Adrenal gland (tissue), 12 donors: ENCODE measurements around the gene EFCAB12. TPM values are rescaled to one million over a fixed set of nuclear protein-coding genes. Genes with fewer than 3 reads are reported as not detected.

Source experiments
- DNase-seq, 7 donors: peaks; one replicate each; pipeline ENCODE4 v3.0.0-alpha.2; 2019 to 2020
- H3K27ac ChIP-seq, 5 donors: fragments of 200-600 bp; sonication (generic) in 4 of 5; 1 replicate in 3 of 5; 2 replicates in 2 of 5; pipeline versions ENCODE4 v1.5.1 to v1.8.0; 2016 to 2020; ENCODE audit warnings: mild to moderate bottlenecking in 1 of 5
- H3K27me3 ChIP-seq: fragments of 200-600 bp; 2 replicates; pipeline ENCODE4 v1.8.0; 2021
- H3K36me3 ChIP-seq, 2 donors: fragments of 200-600 bp; replicated peaks in 1 of 2; 1 replicate in 1 of 2; 2 replicates in 1 of 2; pipeline versions ENCODE4 v1.5.1 to v1.8.0; 2018 to 2022
- H3K4me1 ChIP-seq, 2 donors: fragments of 200-600 bp; replicated peaks in 1 of 2; 1 replicate in 1 of 2; 2 replicates in 1 of 2; pipeline versions ENCODE4 v1.5.1 to v1.8.0; 2018 to 2021
- H3K4me3 ChIP-seq, 4 donors: fragments of 200-600 bp; sonication (generic) in 3 of 4; one replicate each; pipeline ENCODE4 v1.5.1; 2016 to 2018
- H3K9me3 ChIP-seq, 3 donors: fragments of 200-600 bp; sonication (generic) in 1 of 3; replicated peaks in 1 of 3; 1 replicate in 2 of 3; 2 replicates in 1 of 3; pipeline versions ENCODE4 v1.5.1 to v1.8.0; 2016 to 2021
- POLR2A ChIP-seq, 2 donors: fragments of 450-650 bp; IDR thresholded peaks; one replicate each; pipeline ENCODE4 v1.6.1; 2017; ENCODE audit warnings: antibody characterized with exemption in 2 of 2, mild to moderate bottlenecking in 2 of 2, moderate library complexity in 1 of 2
- WGBS, 4 donors: extraction: QIAGEN DNeasy Blood & Tissue Kit in 2 of 4; methylation state at CpG; one replicate each; pipeline versions ENCODE4 v1.1.5 to v1.1.7; 2013 to 2017; 5-methylcytosine and 5-hydroxymethylcytosine counted together
- intact Hi-C, 2 donors: fragments of 100-400 bp; cut with DNase I; formaldehyde crosslinking; loops; one replicate each; pipeline versions ENCODE4 v1.14.1 to v1.15.0; 2022 to 2023
- polyA plus RNA-seq, 3 donors: library from polyadenylated mRNA; stranded (reverse); fragments of 200-250 nt in 2 of 3; fragments of 350-450 nt in 1 of 3; fragmentation: Illumina TruSeq in 1 of 3; extraction: RNeasy Lipid Tissue Mini Kit (QIAGEN cat#74804) in 1 of 3; gene quantifications; one replicate each; pipeline ENCODE4 v1.2.3, GENCODE V29; 2013 to 2014
- total RNA-seq, 9 donors: library from RNA; depleted of rRNA in 4 of 9; stranded (reverse); fragments of >200 nt in 4 of 9; fragments of 120-200 nt in 1 of 9; fragmentation: NEBNext Ultra II Directional in 1 of 9; extraction: Animal tissue kit (Norgen Biotek cat#: 25700) in 1 of 9; gene quantifications; one replicate each; pipeline versions ENCODE4 v1.1.0 to v1.2.4, GENCODE V29; 2013 to 2023
- TF ChIP-seq, protein P1 (sequence below), 6 experiments: fragments of 450-650 bp in 4 of 6; fragments of 200-600 bp in 2 of 6; sonication (generic) in 1 of 6; IDR thresholded peaks; 1 replicate in 5 of 6; 2 replicates in 1 of 6; pipeline versions ENCODE4 v1.5.1 to v1.8.0; 2016 to 2021; ENCODE audit warnings: antibody characterized with exemption in 6 of 6, mild to moderate bottlenecking in 2 of 6, moderate library complexity in 1 of 6
- donor health status: healthy with polysubstance abuse.
- donor health status: Bipolar disorder and iron deficiency.
- donor health status: DM: yes; HTN: yes; CAD: no.
- donor health status: DM: no; HTN: no; CAD: no.
- donor health status: DM: no; HTN: no; CAD: no.
- donor health status: DM: yes; HTN: yes; CAD: no.

Gene EFCAB12
- total and polyA plus RNA-seq, 12 donors, result 0.17 to 3.9 (median 0.41) TPM; not detected in 1

- TF ChIP-seq, protein P1, sequence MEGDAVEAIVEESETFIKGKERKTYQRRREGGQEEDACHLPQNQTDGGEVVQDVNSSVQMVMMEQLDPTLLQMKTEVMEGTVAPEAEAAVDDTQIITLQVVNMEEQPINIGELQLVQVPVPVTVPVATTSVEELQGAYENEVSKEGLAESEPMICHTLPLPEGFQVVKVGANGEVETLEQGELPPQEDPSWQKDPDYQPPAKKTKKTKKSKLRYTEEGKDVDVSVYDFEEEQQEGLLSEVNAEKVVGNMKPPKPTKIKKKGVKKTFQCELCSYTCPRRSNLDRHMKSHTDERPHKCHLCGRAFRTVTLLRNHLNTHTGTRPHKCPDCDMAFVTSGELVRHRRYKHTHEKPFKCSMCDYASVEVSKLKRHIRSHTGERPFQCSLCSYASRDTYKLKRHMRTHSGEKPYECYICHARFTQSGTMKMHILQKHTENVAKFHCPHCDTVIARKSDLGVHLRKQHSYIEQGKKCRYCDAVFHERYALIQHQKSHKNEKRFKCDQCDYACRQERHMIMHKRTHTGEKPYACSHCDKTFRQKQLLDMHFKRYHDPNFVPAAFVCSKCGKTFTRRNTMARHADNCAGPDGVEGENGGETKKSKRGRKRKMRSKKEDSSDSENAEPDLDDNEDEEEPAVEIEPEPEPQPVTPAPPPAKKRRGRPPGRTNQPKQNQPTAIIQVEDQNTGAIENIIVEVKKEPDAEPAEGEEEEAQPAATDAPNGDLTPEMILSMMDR (IDR thresholded peaks at IDR 0.05), result no peak
- no peak for TF ChIP-seq POLR2A (IDR thresholded peaks at IDR 0.05)
- DNase-seq, result peak in 1 of 7 donors; percentile 43
- Histone ChIP-seq H3K36me3 (peaks cover 0 to 7% of the 10 kb centered on the region in 2 donors), H3K9me3 (no peaks in the 10 kb centered on the region), H3K4me3 (no peak overlapping the region), H3K27ac (no peak overlapping the region), H3K27me3 (no peaks in the 10 kb centered on the region), H3K4me1 (peaks cover 7 to 16% of the 10 kb centered on the region in 2 donors)
- intact Hi-C loops, result no loop called here
- WGBS, 4 donors, result 46 to 66% (median 51%) methylated on average over 2 of the region's 2 CpGs
These were observed 2.8 kb downstream of the EFCAB12 start for GRCh38 chr3:129425619-129426018.

GRCh38 chr3:129425213-129425612, 3.2 kb downstream of the EFCAB12 start:
- no peak for TF ChIP-seq POLR2A (IDR thresholded peaks at IDR 0.05)
- TF ChIP-seq, protein P1 (IDR thresholded peaks at IDR 0.05), result no peak
- Histone ChIP-seq H3K36me3 (peaks cover 0 to 3% of the 10 kb centered on the region in 2 donors), H3K4me3 (no peak overlapping the region), H3K27ac (no peak overlapping the region), H3K4me1 (peaks cover 7 to 16% of the 10 kb centered on the region in 2 donors), H3K27me3 (no peaks in the 10 kb centered on the region), H3K9me3 (no peaks in the 10 kb centered on the region)
- WGBS, 4 donors, result 73 to 87% (median 85%) methylated on average over 3 of the region's 3 CpGs
- DNase-seq, result no peak
- intact Hi-C loops, result no loop called here

DNA sequence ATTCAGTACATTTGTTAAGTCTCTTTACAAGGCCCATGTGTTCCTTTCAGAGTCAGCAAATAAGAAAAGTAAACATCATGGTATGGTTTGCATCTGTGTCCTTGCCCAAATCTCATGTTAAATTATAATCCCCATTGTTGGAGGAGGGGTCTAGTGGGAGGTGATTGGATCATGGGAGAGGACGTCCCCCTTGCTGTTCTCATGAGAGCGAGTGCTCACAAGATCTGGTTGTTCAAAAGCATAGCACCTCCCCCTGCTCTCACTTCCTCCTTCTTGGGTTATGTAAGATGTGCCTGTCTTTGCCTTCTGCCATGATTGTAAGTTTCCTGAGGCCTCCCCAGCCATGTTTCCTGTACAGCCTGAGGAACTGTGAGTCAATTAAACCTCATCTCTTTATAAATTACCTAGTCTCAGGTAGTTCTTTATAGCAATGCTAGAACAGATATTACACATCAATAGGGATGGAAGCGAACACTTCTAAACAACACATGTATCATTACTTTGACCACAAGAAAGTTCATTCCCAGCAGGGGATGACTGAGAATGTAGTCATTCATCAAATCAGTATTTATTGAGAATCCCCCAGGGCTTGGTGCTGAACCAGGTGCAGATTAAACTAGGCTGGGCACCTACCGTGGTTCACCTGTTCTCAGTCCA, 4.1 kb downstream of the EFCAB12 start:
- Histone ChIP-seq H3K27ac (no peak overlapping the region), H3K36me3 (no peaks in the 10 kb centered on the region), H3K27me3 (no peaks in the 10 kb centered on the region), H3K9me3 (no peaks in the 10 kb centered on the region), H3K4me1 (peaks cover 7 to 16% of the 10 kb centered on the region in 2 donors), H3K4me3 (no peak overlapping the region)
- intact Hi-C loops, result no loop called here
- WGBS, 4 donors, result 79 to 90% (median 87%) methylated on average over 4 of the region's 4 CpGs
- DNase-seq, result peak in 3 of 7 donors; percentile 19 to 49 (median 30)
- no peak for TF ChIP-seq POLR2A (IDR thresholded peaks at IDR 0.05)
- TF ChIP-seq, protein P1 (IDR thresholded peaks at IDR 0.05), result no peak

- WGBS, 4 donors, result 83 to 100% (median 92%) methylated on average over 1 of the region's 1 CpG
- Histone ChIP-seq H3K27me3 (no peaks in the 10 kb centered on the region), H3K4me1 (peaks cover 3 to 5% of the 10 kb centered on the region in 2 donors), H3K9me3 (no peaks in the 10 kb centered on the region), H3K4me3 (no peak overlapping the region), H3K36me3 (no peaks in the 10 kb centered on the region), H3K27ac (no peak overlapping the region)
- TF ChIP-seq, protein P1 (IDR thresholded peaks at IDR 0.05), result no peak
- TF ChIP-seq POLR2A (IDR thresholded peaks at IDR 0.05), result no peak
- intact Hi-C loops, result no loop called here
- DNase-seq, result no peak
These were observed 5.5 kb downstream of the EFCAB12 start for GRCh38 chr3:129422897-129423296.
